Measurements from ENCODE around the gene LYZL1. TPM values are rescaled to one million over a fixed set of nuclear protein-coding genes. Genes with fewer than 3 reads are reported as not detected.

LYZL1 gene
- polyA plus RNA-seq, 1 of the 3 experiments (the other 2 are of a cell fraction), result not detected

GRCh38 chr10:29241925-29242324, 46.9 kb upstream of the LYZL1 start:
- H3K27me3 ChIP-seq (ENCODE audit: insufficient read depth), result no peaks in the 10 kb centered on the region
- H3K9me3 ChIP-seq, result no peaks in the 10 kb centered on the region
- H3F3A ChIP-seq (replicated peaks; ENCODE audit: insufficient read depth), result no peaks in the 10 kb centered on the region
- H3K9ac ChIP-seq, result no peak overlapping the region
- no peaks in the 10 kb centered on the region for H3K9me2 ChIP-seq
- no peak for DNase-seq
- ChIA-PET CTCF (interaction anchor here (1.4 kb wide), 1 partner anchor 11 kb away, joined by 4 read pairs; no protein-coding TSS in a partner anchor), POLR2A (no interaction called here)
- H2AFZ ChIP-seq (ENCODE audit: low read depth), result no peak overlapping the region
- TF ChIP-seq TEAD4 (IDR thresholded peaks at IDR 0.05; ENCODE audit: borderline replicate concordance, insufficient read depth) (no peak), JUND (IDR thresholded peaks at IDR 0.05) (no peak), NFIC (IDR thresholded peaks at IDR 0.05; ENCODE audit: borderline replicate concordance) (no peak), NRF1 (IDR thresholded peaks at IDR 0.05; ENCODE audit: low read depth, low read length) (no peak), RAD21 (IDR thresholded peaks at IDR 0.05; ENCODE audit: low read length) (no peak), MAX (IDR thresholded peaks at IDR 0.05; ENCODE audit: low read depth) (no peak), TAF1 (IDR thresholded peaks at IDR 0.05; ENCODE audit: borderline replicate concordance, low read depth, low read length) (no peak), TCF12 (IDR thresholded peaks at IDR 0.05) (no peak), POLR2AphosphoS5 (IDR thresholded peaks at IDR 0.05; ENCODE audit: low read depth, low read length) (no peak), GABPA (IDR thresholded peaks at IDR 0.05; ENCODE audit: low read depth) (no peak), RFX5 (IDR thresholded peaks at IDR 0.05; ENCODE audit: low read length) (no peak), EZH2phosphoT487 (IDR thresholded peaks at IDR 0.05; ENCODE audit: borderline replicate concordance, low read depth) (no peak), CHD2 (IDR thresholded peaks at IDR 0.05; ENCODE audit: low read length, partially characterized antibody) (no peak)
- no peaks in the 10 kb centered on the region for H3K79me2 ChIP-seq (ENCODE audit: insufficient read depth)
- H3K36me3 ChIP-seq (replicated peaks in 1 of 2; ENCODE audit: control insufficient read depth in 1 of 2, insufficient read depth in 2 of 2, low read length in 1 of 2), result no peaks in the 10 kb centered on the region
- no peaks in the 10 kb centered on the region for H4K20me1 ChIP-seq (ENCODE audit: insufficient read depth)
- H3K4me1 ChIP-seq (ENCODE audit: control insufficient read depth in 1 of 2, insufficient read depth in 2 of 2, low read depth in 1 of 2, low read length in 1 of 2), result peaks cover 0 to 5% of the 10 kb centered on the region in 2 experiments; a peak in 2 of 4 replicates
- no peak overlapping the region for H3K27ac ChIP-seq (ENCODE audit: low read depth in 2 of 2, low read length in 1 of 2)
- H3K4me3 ChIP-seq (ENCODE audit: low read depth in 2 of 2, low read length in 1 of 2), result no peak overlapping the region
- no peak overlapping the region for H3K4me2 ChIP-seq

- no peak for DNase-seq
- Histone ChIP-seq H3K9me3 (no peaks in the 10 kb centered on the region), H2AFZ (ENCODE audit: low read depth) (no peak overlapping the region), H3K9ac (no peak overlapping the region), H3K27ac (ENCODE audit: low read depth in 2 of 2, low read length in 1 of 2) (peak overlapping the region in 1 of 2 experiments; percentile 39; a peak in 2 of 4 replicates), H3K9me2 (no peaks in the 10 kb centered on the region), H3K27me3 (ENCODE audit: insufficient read depth) (no peaks in the 10 kb centered on the region), H3K36me3 (replicated peaks in 1 of 2; ENCODE audit: control insufficient read depth in 1 of 2, insufficient read depth in 2 of 2, low read length in 1 of 2) (no peaks in the 10 kb centered on the region), H3K4me1 (ENCODE audit: control insufficient read depth in 1 of 2, insufficient read depth in 2 of 2, low read depth in 1 of 2, low read length in 1 of 2) (peaks cover 0 to 5% of the 10 kb centered on the region in 2 experiments; a peak in 2 of 4 replicates), H3K79me2 (ENCODE audit: insufficient read depth) (no peaks in the 10 kb centered on the region), H4K20me1 (ENCODE audit: insufficient read depth) (no peaks in the 10 kb centered on the region), H3K4me3 (ENCODE audit: low read depth in 2 of 2, low read length in 1 of 2) (no peak overlapping the region), H3F3A (replicated peaks; ENCODE audit: insufficient read depth) (no peaks in the 10 kb centered on the region), H3K4me2 (no peak overlapping the region)
- ChIA-PET CTCF (interaction anchor here (1.3 to 4.5 kb wide), 3 partner anchors 10 to 62 kb away, joined by 3 to 19 read pairs (median 13); no protein-coding TSS in a partner anchor), POLR2A (no interaction called here)
- WGBS (ENCODE audit: low lambda C conversion rate), result 54% methylated on average over 5 of the region's 5 CpGs
- TF ChIP-seq TAF1 (IDR thresholded peaks at IDR 0.05; ENCODE audit: borderline replicate concordance, low read depth, low read length) (no peak), MEF2A (IDR thresholded peaks at IDR 0.05; ENCODE audit: borderline replicate concordance, low read depth) (no peak), FOSL2 (IDR thresholded peaks at IDR 0.05; ENCODE audit: borderline replicate concordance, low read depth) (no peak), RAD21 (IDR thresholded peaks at IDR 0.05; ENCODE audit: low read length) (no peak), PBX3 (IDR thresholded peaks at IDR 0.05) (no peak), GABPA (IDR thresholded peaks at IDR 0.05; ENCODE audit: low read depth) (no peak), RXRA (IDR thresholded peaks at IDR 0.05; ENCODE audit: borderline replicate concordance, low read depth) (no peak), SIN3A (IDR thresholded peaks at IDR 0.05; ENCODE audit: borderline replicate concordance, low read depth, low read length) (no peak), YY1 (IDR thresholded peaks at IDR 0.05; ENCODE audit: low read depth) (no peak), POLR2AphosphoS5 (IDR thresholded peaks at IDR 0.05; ENCODE audit: low read depth, low read length) (no peak), MAX (IDR thresholded peaks at IDR 0.05; ENCODE audit: low read depth) (no peak), EP300 (IDR thresholded peaks at IDR 0.05; ENCODE audit: borderline replicate concordance in 1 of 2, low read depth in 1 of 2, low read length in 1 of 2) (no peak), RFX5 (IDR thresholded peaks at IDR 0.05; ENCODE audit: low read length) (no peak), SMC3 (IDR thresholded peaks at IDR 0.05; ENCODE audit: low read depth, low read length) (no peak), ZBTB33 (IDR thresholded peaks at IDR 0.05; ENCODE audit: borderline replicate concordance, low read depth) (no peak)
These were observed 45.8 kb upstream of the LYZL1 start for GRCh38 chr10:29243066-29243465.

All from SK-N-SH (cell line).